K562 (cell line): Measurements from ENCODE around the gene CCDC87. TPM values are rescaled to one million over a fixed set of nuclear protein-coding genes. Genes with fewer than 3 reads are reported as not detected.
A peak's percentile ranks its signal among the peaks of the same experiment; 100 is the strongest.

Source experiments
- CTBP1 ChIP-seq: fragments of 450-650 bp; IDR thresholded peaks from 2 replicates; pipeline ENCODE4 v1.6.1; 2016; ENCODE audit warnings: borderline replicate concordance
- HNRNPUL1 ChIP-seq: fragments of 200-400 bp; formaldehyde crosslinking; IDR thresholded peaks from 2 replicates; pipeline ENCODE4 v1.6.1; 2017; ENCODE audit warnings: low read length
- IFI16 ChIP-seq: fragments of 250-450 bp; sonication (Bioruptor Pico); IDR thresholded peaks from 2 replicates; pipeline ENCODE4 v2.1.2; 2022; ENCODE audit warnings: mild to moderate bottlenecking, inconsistent platforms
- LCOR ChIP-seq: sonication (generic); formaldehyde crosslinking; IDR thresholded peaks from 2 replicates; pipeline ENCODE4 v1.8.0; 2022; ENCODE audit warnings: mild to moderate bottlenecking, missing genetic modification reagents
- MYC ChIP-seq, 2 experiments: fragments of 250-450 bp in 1 of 2; sonication (Bioruptor Pico) in 1 of 2; IDR thresholded peaks; 2 replicates each; pipeline versions ENCODE4 v1.5.1 to v1.6.1; 2012 to 2021; ENCODE audit warnings: low read depth in 2 of 2, borderline replicate concordance in 1 of 2, improper control_type of control experiment in 1 of 2, low read length in 1 of 2, mild to moderate bottlenecking in 1 of 2, moderate library complexity in 1 of 2
- NR1H2 ChIP-seq: sonication (generic); formaldehyde crosslinking; IDR thresholded peaks from 2 replicates; pipeline ENCODE4 v1.4.0; 2020; ENCODE audit warnings: mild to moderate bottlenecking, missing genetic modification reagents
- PML ChIP-seq: IDR thresholded peaks from 2 replicates; pipeline ENCODE4 v1.6.1; 2012; ENCODE audit warnings: low read length, inconsistent platforms
- POLR2G ChIP-seq: fragments of 200-400 bp; formaldehyde crosslinking; IDR thresholded peaks from 2 replicates; pipeline ENCODE4 v1.6.1; 2017; ENCODE audit warnings: low read depth, mild to moderate bottlenecking, antibody characterized with exemption, low read length, moderate library complexity
- SIN3A ChIP-seq, 2 experiments: fragments of 150-350 bp in 1 of 2; IDR thresholded peaks; 2 replicates each; pipeline ENCODE4 v1.6.1; 2011 to 2016; ENCODE audit warnings: borderline replicate concordance in 2 of 2, low read depth in 2 of 2, low read length in 2 of 2, mild to moderate bottlenecking in 2 of 2, moderate library complexity in 2 of 2; ENCODE audit not compliant: control insufficient read depth in 1 of 2
- SRSF3 ChIP-seq: fragments of 200-400 bp; formaldehyde crosslinking; IDR thresholded peaks from 2 replicates; pipeline ENCODE4 v1.6.1; 2016; ENCODE audit warnings: mild to moderate bottlenecking, low read length, moderate library complexity; ENCODE audit not compliant: insufficient read depth
- TCF7L2 ChIP-seq: fragments of 150-350 bp; IDR thresholded peaks from 2 replicates; pipeline ENCODE4 v1.6.1; 2016; ENCODE audit warnings: low read depth, mild to moderate bottlenecking, low read length, moderate library complexity
- THAP7 ChIP-seq: fragments of 250-450 bp; sonication (Bioruptor Pico); IDR thresholded peaks from 2 replicates; pipeline ENCODE4 v1.5.0; 2021
- ZNF12 ChIP-seq: sonication (generic); formaldehyde crosslinking; IDR thresholded peaks from 2 replicates; pipeline ENCODE4 v1.4.0; 2020; ENCODE audit warnings: mild to moderate bottlenecking, missing genetic modification reagents
- ZNF197 ChIP-seq: fragments of 200-800 bp; sonication (Bioruptor generic); IDR thresholded peaks from 2 replicates; pipeline ENCODE4 v1.6.1; 2016; ENCODE audit warnings: low read depth, missing genetic modification characterization, missing compliant biosample characterization
- ZNF280A ChIP-seq: fragments of 450-650 bp; IDR thresholded peaks from 2 replicates; pipeline ENCODE4 v1.6.1; 2018; ENCODE audit warnings: mild to moderate bottlenecking, low read depth; ENCODE audit not compliant: partially characterized antibody
- ZNF407 ChIP-seq: fragments of 450-650 bp; IDR thresholded peaks from 2 replicates; pipeline ENCODE4 v1.6.1; 2016; ENCODE audit warnings: low read depth
- polyA plus RNA-seq, 8 experiments: library from polyadenylated mRNA; depleted of rRNA in 4 of 8; stranded (reverse) in 5 of 8; unstranded in 3 of 8; fragments of >200 nt; fragmentation: Nextera tagmentation in 2 of 8; fragmentation: Illumina TruSeq in 1 of 8; extraction: Ambion mirVana in 2 of 8; extraction: Trizol in 1 of 8; gene quantifications; 2 replicates each; pipeline versions ENCODE4 v1.2.1 to v1.2.3, GENCODE V29; 2011 to 2014; ENCODE audit warnings: inconsistent platforms in 1 of 8, missing spikeins in 1 of 8
- total RNA-seq, 7 experiments: library from RNA; depleted of rRNA in 6 of 7; stranded (reverse); fragments of >200 nt in 6 of 7; fragmentation: Illumina TruSeq in 2 of 7; extraction: Trizol in 2 of 7; gene quantifications; 2 replicates each; pipeline versions ENCODE4 v1.2.1 to v1.2.3, GENCODE V29; 2011 to 2021; ENCODE audit warnings: low replicate concordance in 1 of 7

CCDC87 gene
- total and polyA plus RNA-seq, 9 of the 15 experiments (the other 6 are each of a cell fraction or from before 2014, with no cell fraction given) = 0.03 to 0.44 (median 0.15) TPM; not detected in 1

- peak; percentile 84 for TF ChIP-seq MYC (IDR thresholded peaks at IDR 0.05; ENCODE audit: low read depth, low read length)
- TF ChIP-seq MYC (CRISPR knock-in tag; IDR thresholded peaks at IDR 0.05; ENCODE audit: borderline replicate concordance, low read depth) = no peak
- no peak for TF ChIP-seq PML
- TF ChIP-seq SIN3A (IDR thresholded peaks at IDR 0.05; ENCODE audit: borderline replicate concordance in 2 of 2, control insufficient read depth in 1 of 2, low read depth in 2 of 2, low read length in 2 of 2) = peak in 1 of 2 experiments; percentile 69; a peak in 1 of 4 replicates
- TF ChIP-seq POLR2G = peak; percentile 67
- TF ChIP-seq ZNF280A = no peak
- TF ChIP-seq HNRNPUL1 = no peak
- TF ChIP-seq ZNF197 (CRISPR knock-in tag) = no peak
- TF ChIP-seq ZNF407 = no peak
- 0 out of 2 replicates have a peak, but pooled peaks have one; percentile 21 for TF ChIP-seq ZNF12 (CRISPR knock-in tag)
- no peak for TF ChIP-seq TCF7L2
- no peak for TF ChIP-seq SRSF3
- no peak for TF ChIP-seq LCOR (CRISPR knock-in tag)
- no peak for TF ChIP-seq THAP7 (CRISPR knock-in tag)
- TF ChIP-seq CTBP1 = 0 out of 2 replicates have a peak, but pooled peaks have one; percentile 36
- TF ChIP-seq NR1H2 (CRISPR knock-in tag) = no peak
- no peak for TF ChIP-seq IFI16 (CRISPR knock-in tag)
Observed at GRCh38 chr11:66568124-66568916, 24.5 kb downstream of the CCDC87 start, which contains the start of gene CTSF (continued).
